ENCODE results near the gene FPR1. TPM values are rescaled to one million over a fixed set of nuclear protein-coding genes. Genes with fewer than 3 reads are reported as not detected.
A peak's percentile ranks its signal among the peaks of the same experiment; 100 is the strongest.
"Not testable (repeated sequence)": the region's sequence is repeated elsewhere in the genome, so short reads cannot be mapped to it uniquely, and the experiment has no call there.

FPR1 gene
- total and polyA plus RNA-seq, 5 donors, result 0.97 to 15.1 (median 6.9) TPM

GRCh38 chr19:51754770-51755169 is 3.1 kb upstream of the FPR1 start:
- Histone ChIP-seq H3K4me1 (ENCODE audit: control insufficient read depth, insufficient read depth, low read length) (no peaks in the 10 kb centered on the region), H3K27me3 (ENCODE audit: control insufficient read depth, insufficient read depth) (no peaks in the 10 kb centered on the region), H3K9me3 (ENCODE audit: control insufficient read depth, low read length) (no peaks in the 10 kb centered on the region), H3K4me3 (ENCODE audit: low read length) (no peak overlapping the region), H3K27ac (ENCODE audit: low read length) (no peak overlapping the region)
- 81% methylated on average over 4 of the region's 4 CpGs for WGBS
- ATAC-seq (no peak), DNase-seq (no peak)
- intact Hi-C loops (cut with DNase I), result no loop called here

DNA sequence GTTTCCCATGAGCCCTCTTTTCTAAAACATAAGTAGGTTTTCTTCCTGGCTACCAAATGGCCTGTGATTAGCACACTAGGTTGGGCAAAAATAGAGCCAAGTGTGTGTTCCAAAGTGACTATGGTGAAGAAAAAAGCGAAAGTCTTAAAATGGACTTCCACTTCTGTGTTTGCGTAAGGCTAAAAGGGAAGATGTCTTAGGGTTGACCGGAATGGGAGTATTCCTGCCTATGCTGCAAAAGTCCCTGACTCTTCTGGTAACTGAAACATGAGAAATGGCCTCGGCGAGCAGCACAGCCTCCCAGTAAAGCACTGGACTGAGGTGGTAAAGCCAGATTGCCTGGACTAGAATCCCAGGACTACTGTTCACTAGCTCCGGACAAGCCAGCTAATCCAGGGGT is 2.4 kb upstream of the FPR1 start:
- H3K4me3 ChIP-seq (ENCODE audit: low read length), result no peak overlapping the region
- H3K27ac ChIP-seq (ENCODE audit: low read length), result no peak overlapping the region
- ATAC-seq (peak; percentile 40 to 48), DNase-seq (peak in 1 of 3 donors; percentile 52)
- no peaks in the 10 kb centered on the region for H3K4me1 ChIP-seq (ENCODE audit: control insufficient read depth, insufficient read depth, low read length)
- WGBS, result 83% methylated on average over 6 of the region's 6 CpGs
- H3K9me3 ChIP-seq (ENCODE audit: control insufficient read depth, low read length), result no peaks in the 10 kb centered on the region
- H3K27me3 ChIP-seq (ENCODE audit: control insufficient read depth, insufficient read depth), result no peaks in the 10 kb centered on the region
- intact Hi-C loops (cut with DNase I), result no loop called here

DNA sequence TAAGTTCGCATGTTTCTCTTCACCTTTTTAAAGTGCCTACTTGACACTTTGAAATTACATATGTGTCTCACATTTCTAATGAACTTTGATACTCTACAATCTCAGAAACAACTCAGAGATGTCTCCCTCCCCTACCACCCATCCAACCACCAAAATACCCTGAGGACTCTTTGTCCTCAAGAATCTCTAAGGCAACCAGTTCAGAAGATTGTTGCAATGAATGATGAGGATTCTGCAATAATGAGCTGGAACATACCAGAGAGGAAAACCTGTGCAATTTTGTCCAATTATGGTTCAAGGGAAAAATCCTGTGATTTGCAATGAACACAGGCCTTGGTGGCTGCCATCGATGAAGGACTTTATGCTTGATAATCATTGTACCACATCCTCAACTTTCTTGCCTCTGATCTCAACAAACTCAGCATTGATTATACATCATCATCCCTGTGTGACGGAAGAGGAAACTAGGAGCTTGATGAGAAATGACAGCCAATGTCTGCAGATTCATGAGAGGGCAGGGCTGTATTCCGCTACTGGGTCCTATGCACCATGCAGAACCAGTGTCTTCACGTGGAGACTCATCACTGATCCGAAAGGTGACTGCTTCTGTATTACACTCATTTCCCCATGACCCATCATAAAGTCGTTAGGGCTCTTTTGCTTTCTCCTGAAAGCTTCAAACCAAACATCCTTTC is 1.1 kb downstream of the FPR1 start:
- Histone ChIP-seq H3K4me1 (ENCODE audit: control insufficient read depth, insufficient read depth, low read length) (no peaks in the 10 kb centered on the region), H3K4me3 (ENCODE audit: low read length) (peak overlapping the region; percentile 8), H3K27ac (ENCODE audit: low read length) (no peak overlapping the region), H3K27me3 (ENCODE audit: control insufficient read depth, insufficient read depth) (no peaks in the 10 kb centered on the region), H3K9me3 (ENCODE audit: control insufficient read depth, low read length) (no peaks in the 10 kb centered on the region)
- intact Hi-C loops (cut with DNase I), result no loop called here
- DNase-seq (no peak), ATAC-seq (no peak)
- WGBS, result 80% methylated on average over 7 of the region's 7 CpGs

DNA sequence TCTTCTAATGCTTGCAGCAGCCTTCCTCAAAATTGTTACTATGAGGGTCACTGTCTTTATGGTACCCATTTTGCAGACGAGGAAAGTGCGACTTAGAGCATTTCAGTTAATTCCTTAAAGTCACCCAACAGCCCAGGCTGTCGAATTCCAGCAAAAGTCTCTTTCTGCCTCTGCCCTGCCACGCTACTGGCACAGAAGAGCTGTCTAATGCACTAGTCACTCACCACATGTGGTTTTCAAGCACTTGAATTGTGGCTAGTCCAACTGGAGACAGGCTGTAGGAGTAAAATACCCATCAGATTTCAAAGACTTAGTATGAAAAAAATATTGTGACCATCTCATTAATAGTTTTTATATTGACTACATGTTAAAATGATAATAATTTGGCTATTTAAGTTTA is 1.7 kb downstream of the FPR1 start:
- Histone ChIP-seq H3K27ac (ENCODE audit: low read length) (no peak overlapping the region), H3K9me3 (ENCODE audit: control insufficient read depth, low read length) (no peaks in the 10 kb centered on the region), H3K4me3 (ENCODE audit: low read length) (no peak overlapping the region), H3K27me3 (ENCODE audit: control insufficient read depth, insufficient read depth) (no peaks in the 10 kb centered on the region), H3K4me1 (ENCODE audit: control insufficient read depth, insufficient read depth, low read length) (no peaks in the 10 kb centered on the region)
- 80% methylated on average over 4 of the region's 4 CpGs for WGBS
- ATAC-seq (no peak), DNase-seq (no peak)
- intact Hi-C loops (cut with DNase I), result no loop called here

DNA sequence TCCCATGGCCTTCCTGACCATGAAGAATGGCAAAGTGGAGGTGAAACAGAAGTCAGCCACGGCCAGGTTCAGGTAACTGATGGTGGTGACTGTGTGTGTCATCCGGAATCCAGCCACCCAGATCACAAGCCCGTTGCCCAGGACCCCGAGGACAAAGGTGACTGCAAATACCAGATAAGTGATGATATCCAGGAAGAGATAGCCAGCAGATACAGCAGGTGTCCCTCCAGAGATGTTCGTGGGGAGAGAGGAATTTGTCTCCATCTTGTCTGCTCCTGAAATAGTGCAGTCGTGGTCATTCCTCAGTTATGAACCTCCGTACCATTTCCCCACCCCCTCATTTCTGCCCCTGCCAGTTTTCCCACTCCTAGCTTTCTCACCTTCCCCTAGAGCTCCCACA is 4.9 kb downstream of the FPR1 start:
- Histone ChIP-seq H3K9me3 (ENCODE audit: control insufficient read depth, low read length) (no peaks in the 10 kb centered on the region), H3K27me3 (ENCODE audit: control insufficient read depth, insufficient read depth) (no peaks in the 10 kb centered on the region), H3K27ac (ENCODE audit: low read length) (no peak overlapping the region), H3K4me1 (ENCODE audit: control insufficient read depth, insufficient read depth, low read length) (no peaks in the 10 kb centered on the region), H3K4me3 (ENCODE audit: low read length) (no peak overlapping the region)
- no peak for ATAC-seq
- intact Hi-C loops (cut with DNase I), result no loop called here
- DNase-seq, result no peak
- WGBS, result 68% methylated on average over 7 of the region's 7 CpGs

- WGBS, result 74% methylated on average over 3 of the region's 3 CpGs
- Histone ChIP-seq H3K27me3 (ENCODE audit: control insufficient read depth, insufficient read depth) (no peaks in the 10 kb centered on the region), H3K4me3 (ENCODE audit: low read length) (no peak overlapping the region), H3K27ac (ENCODE audit: low read length) (no peak overlapping the region), H3K4me1 (ENCODE audit: control insufficient read depth, insufficient read depth, low read length) (no peaks in the 10 kb centered on the region), H3K9me3 (ENCODE audit: control insufficient read depth, low read length) (no peaks in the 10 kb centered on the region)
- intact Hi-C loops (cut with DNase I), result no loop called here
- DNase-seq (no peak), ATAC-seq (no peak)
These were observed 8.3 kb downstream of the FPR1 start for GRCh38 chr19:51743405-51743804.

DNA sequence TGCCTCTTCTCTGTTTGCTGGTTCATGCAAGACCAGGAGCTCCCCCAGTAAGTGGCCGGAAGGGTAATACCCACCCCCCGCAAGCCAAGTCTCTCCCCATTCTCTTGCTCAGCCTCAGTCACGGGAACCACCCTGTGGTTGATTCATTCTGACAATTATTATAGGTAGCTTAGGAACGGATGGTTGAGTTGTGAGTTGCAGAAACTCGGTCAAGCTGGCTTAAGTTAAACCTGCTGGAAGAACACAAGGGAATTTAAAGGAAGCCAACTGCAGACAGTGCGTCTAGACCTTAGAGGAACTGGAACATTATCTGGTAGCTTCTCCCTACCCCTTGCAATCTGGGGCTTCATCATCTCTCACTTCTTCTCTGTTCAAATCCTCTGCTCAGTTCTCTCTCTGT is 8.9 kb downstream of the FPR1 start:
- Histone ChIP-seq H3K27me3 (ENCODE audit: control insufficient read depth, insufficient read depth) (no peaks in the 10 kb centered on the region), H3K4me3 (ENCODE audit: low read length) (no peak overlapping the region), H3K4me1 (ENCODE audit: control insufficient read depth, insufficient read depth, low read length) (no peaks in the 10 kb centered on the region), H3K27ac (ENCODE audit: low read length) (no peak overlapping the region), H3K9me3 (ENCODE audit: control insufficient read depth, low read length) (no peaks in the 10 kb centered on the region)
- DNase-seq (no peak), ATAC-seq (no peak)
- intact Hi-C loops (cut with DNase I), result no loop called here
- WGBS, result 54% methylated on average over 6 of the region's 6 CpGs

- 56% methylated on average over 5 of the region's 5 CpGs for WGBS
- ATAC-seq, result no peak
- DNase-seq, result no peak
- intact Hi-C loops (cut with DNase I), result no loop called here
- H3K27ac ChIP-seq (ENCODE audit: low read length), result no peak overlapping the region
- no peaks in the 10 kb centered on the region for H3K27me3 ChIP-seq (ENCODE audit: control insufficient read depth, insufficient read depth)
- no peak overlapping the region for H3K4me3 ChIP-seq (ENCODE audit: low read length)
- H3K9me3 ChIP-seq (ENCODE audit: control insufficient read depth, low read length), result no peaks in the 10 kb centered on the region
- H3K4me1 ChIP-seq (ENCODE audit: control insufficient read depth, insufficient read depth, low read length), result no peaks in the 10 kb centered on the region
These were observed 11.3 kb downstream of the FPR1 start for GRCh38 chr19:51740356-51740755.

DNA sequence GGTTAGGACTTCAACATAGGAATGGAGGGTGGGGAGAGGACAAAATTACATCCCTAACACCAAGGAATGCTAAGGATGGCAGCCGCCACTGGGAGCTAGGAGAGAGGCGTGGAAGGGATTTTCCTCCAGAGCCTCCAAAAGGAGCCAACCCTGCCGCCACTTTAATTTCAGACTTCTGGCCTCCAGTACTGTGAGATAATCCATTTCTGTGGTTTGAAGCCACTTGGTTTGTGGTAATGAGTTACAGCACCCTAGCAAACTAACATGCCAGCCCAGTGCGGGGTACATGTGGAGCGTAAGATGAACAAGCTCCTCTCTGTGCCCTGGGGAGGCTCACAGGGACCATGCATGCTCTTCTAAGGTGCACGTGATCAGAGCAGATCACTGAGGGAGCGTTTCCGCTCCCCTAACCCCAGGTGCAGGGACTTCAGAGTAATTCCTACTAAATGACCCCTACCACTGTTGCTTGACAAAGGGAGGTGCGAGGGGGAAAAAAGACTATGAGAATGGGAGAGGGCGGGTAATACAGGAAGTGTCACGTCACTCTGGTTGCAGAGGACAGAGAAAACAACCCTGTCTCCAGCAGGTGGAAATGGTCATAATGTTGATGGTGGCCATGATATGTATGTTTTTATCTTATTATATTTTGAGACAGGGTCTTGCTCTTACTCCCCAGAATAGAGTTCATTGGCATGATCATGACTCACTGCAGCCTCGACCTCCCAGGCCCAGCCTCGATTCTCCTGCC is 12.0 kb downstream of the FPR1 start:
- H3K27me3 ChIP-seq (ENCODE audit: control insufficient read depth, insufficient read depth), result peaks cover 2% of the 10 kb centered on the region
- WGBS, result 74% methylated on average over 13 of the region's 13 CpGs
- no peaks in the 10 kb centered on the region for H3K4me1 ChIP-seq (ENCODE audit: control insufficient read depth, insufficient read depth, low read length)
- H3K27ac ChIP-seq (ENCODE audit: low read length), result no peak overlapping the region
- no peak for ATAC-seq
- DNase-seq, result no peak
- H3K4me3 ChIP-seq (ENCODE audit: low read length), result no peak overlapping the region
- intact Hi-C loops (cut with DNase I), result no loop called here
- H3K9me3 ChIP-seq (ENCODE audit: control insufficient read depth, low read length), result no peaks in the 10 kb centered on the region

DNA sequence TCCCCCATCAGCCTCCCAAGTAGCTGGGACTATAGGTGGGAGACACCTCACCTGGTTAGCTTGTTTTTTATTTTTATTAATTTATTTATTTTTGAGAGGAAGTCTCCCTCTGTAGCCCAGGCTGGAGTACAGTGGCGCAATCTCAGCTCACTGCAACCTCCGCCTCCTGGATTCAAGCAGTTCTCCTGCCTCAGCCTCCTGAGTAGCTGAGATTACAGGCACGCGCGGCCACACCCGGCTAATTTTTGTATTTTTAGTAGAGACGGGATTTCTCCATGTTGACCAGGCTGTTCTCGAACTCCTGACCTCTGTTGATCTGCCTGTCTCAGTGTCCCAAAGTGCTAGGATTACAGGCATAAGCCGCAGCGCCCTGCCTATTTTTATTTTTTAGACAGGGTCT is 13.2 kb downstream of the FPR1 start:
- H3K4me3 ChIP-seq (ENCODE audit: low read length); H3K27me3 ChIP-seq (ENCODE audit: control insufficient read depth, insufficient read depth); intact Hi-C loops (cut with DNase I); DNase-seq; H3K4me1 ChIP-seq (ENCODE audit: control insufficient read depth, insufficient read depth, low read length); H3K27ac ChIP-seq (ENCODE audit: low read length); H3K9me3 ChIP-seq (ENCODE audit: control insufficient read depth, low read length); ATAC-seq: not testable (repeated sequence)
- 84% methylated on average over 10 of the region's 10 CpGs for WGBS

DNA sequence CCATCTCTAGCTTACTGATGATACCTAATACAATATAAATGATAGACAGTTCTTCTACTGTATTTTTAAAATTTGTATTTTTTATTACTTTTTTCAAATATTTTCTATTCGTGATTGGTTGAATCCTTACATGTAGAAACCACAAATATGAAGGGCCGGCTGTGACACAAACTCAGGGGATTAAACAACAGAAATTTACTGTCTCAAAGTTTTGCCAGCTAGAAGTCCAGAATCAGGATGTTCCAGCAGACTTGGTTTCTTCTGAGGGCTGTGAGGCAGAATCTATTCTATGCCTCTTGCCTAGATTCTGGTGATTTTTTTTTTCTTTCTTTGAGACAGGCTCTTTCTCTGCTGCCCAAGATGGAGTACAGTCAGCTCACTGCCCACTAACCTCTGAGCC is 13.8 kb downstream of the FPR1 start:
- H3K27ac ChIP-seq (ENCODE audit: low read length), result no peak overlapping the region
- H3K9me3 ChIP-seq (ENCODE audit: control insufficient read depth, low read length), result no peaks in the 10 kb centered on the region
- H3K4me3 ChIP-seq (ENCODE audit: low read length), result no peak overlapping the region
- H3K27me3 ChIP-seq (ENCODE audit: control insufficient read depth, insufficient read depth), result peaks cover 2% of the 10 kb centered on the region
- DNase-seq (no peak), ATAC-seq (no peak)
- WGBS, result 64% methylated on average over 2 of the region's 2 CpGs
- intact Hi-C loops (cut with DNase I), result no loop called here
- no peaks in the 10 kb centered on the region for H3K4me1 ChIP-seq (ENCODE audit: control insufficient read depth, insufficient read depth, low read length)

Measured in right cardiac atrium (tissue), 5 donors.